ENCODE results near the gene RNF133.

GRCh38 chr7:122682815-122683550 lies 15.9 kb downstream of the RNF133 start:
- TF ChIP-seq CTCF (IDR thresholded peaks at IDR 0.05; ENCODE audit: poor library complexity), result no peak
- no peak for TF ChIP-seq EZH2 (IDR thresholded peaks at IDR 0.05; ENCODE audit: borderline replicate concordance)
- no peak for TF ChIP-seq EZH2phosphoT487 (IDR thresholded peaks at IDR 0.05; ENCODE audit: low read depth, severe bottlenecking, unreplicated experiment)

All from hepatocyte (in vitro differentiated cells).